HG03139 (cell line): ENCODE measurements around the gene FGD6.
"Not testable (repeated sequence)": the region's sequence is repeated elsewhere in the genome, so short reads cannot be mapped to it uniquely, and the experiment has no call there.

ENCODE experiments used
- ATAC-seq: cut with Tn5 transposase; IDR thresholded peaks from one replicate; pipeline ENCODE4 v1.9.1; 2021; ENCODE audit not compliant: unreplicated experiment

The FGD6 gene

DNA sequence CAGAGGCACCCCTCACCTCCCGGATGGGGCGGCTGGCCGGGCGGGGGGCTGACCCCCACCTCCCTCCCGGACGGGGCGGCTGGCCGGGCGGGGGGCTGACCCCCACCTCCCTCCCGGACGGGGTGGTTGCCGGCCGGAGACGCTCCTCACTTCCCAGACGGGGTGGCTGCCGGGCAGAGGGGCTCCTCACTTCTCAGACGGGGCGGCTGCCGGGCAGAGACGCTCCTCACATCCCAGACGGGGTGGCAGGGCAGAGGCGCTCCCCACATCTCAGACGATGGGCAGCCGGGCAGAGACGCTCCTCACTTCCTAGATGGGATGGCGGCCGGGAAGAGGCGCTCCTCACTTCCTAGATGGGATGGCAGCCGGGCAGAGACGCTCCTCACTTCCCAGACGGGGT, 18.4 kb upstream of the FGD6 start:
- ATAC-seq: not testable (repeated sequence)

DNA sequence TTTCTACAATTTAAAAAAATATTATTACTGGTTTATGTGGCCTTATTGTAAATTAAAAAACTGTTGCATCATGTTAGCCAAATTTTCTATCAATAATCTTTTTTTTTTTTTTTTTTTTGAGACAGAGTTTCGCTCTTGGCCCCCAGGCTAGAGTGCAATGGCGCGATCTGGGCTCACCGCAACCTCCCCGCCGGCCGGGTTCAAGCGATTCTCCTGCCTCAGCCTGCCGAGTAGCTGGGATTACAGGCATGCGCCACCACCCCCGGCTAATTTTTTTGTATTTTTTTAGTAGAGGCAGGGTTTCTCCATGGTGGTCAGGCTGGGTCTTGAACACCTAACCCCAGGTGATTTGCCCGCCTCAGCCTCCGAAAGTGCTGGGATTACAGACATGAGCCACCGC, 16.9 kb upstream of the FGD6 start:
- not testable (repeated sequence) for ATAC-seq

DNA sequence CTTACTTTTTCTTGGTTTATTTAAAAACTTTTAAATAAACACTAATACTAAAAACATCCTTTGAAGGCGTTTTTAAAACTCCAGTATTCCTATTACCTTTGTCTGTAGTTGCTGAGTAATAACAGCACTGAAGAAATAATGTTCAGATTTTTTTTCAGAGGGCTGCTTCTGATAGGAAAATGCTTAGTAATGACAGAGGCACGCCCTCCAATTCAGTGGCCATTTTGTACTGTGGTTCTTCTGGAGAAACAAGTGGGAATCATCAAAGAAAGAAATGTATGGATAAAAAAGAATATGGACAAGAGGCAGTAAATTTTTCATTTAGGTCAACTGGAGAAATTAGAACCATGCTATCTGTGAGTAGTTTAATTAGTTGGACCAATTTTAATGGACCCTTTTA, 13.9 kb upstream of the FGD6 start:
- ATAC-seq: no peak

DNA sequence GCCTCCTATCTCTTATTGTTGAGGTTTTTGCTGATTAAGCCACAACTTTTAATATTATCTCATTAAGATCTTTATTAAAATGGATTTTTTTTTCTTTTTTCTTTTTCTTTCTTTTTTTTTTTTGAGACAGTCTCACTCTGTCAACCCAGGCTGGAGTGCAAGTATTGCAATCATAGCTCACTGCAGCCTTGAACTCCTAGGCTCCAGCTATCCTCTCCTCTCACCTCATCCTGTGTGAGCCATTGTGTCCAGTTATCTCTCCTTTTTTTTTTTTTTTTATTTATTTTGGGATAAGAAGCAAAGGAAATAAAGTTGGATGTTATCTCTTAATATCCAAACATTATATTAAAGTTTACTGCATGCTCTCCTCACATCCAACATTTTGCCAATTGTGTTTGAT, 13.0 kb upstream of the FGD6 start:
- no peak for ATAC-seq

- ATAC-seq: no peak
Observed at GRCh38 chr12:95229636-95230035, 12.4 kb upstream of the FGD6 start.

GRCh38 chr12:95228617-95229016, 11.3 kb upstream of the FGD6 start:
- ATAC-seq: no peak

DNA sequence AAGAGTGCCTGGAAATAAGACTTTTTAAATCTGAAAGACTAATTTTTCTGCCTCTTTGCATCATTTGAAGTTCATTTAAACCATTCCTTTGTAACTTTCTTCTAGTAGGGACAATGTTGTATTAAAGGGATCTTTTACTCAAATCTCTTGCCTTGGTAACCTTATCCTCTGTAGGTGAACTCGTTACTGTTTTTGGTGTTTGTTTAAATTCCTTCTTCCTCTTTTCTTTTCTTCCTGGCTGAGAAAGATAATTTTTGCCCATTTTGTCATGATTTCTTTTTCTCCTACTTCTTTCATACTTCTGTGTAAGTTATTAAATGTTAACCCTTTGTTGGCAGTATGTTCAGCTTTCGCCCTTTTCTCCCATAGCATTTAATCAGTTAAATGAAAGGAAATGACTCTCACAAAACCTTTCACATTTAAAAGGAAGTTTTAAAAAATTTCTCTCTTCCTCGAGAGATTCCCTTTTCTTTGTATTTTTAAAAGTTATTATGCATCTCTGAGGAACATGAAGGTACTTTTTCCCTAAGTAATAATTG, 10.6 kb upstream of the FGD6 start:
- no peak for ATAC-seq

DNA sequence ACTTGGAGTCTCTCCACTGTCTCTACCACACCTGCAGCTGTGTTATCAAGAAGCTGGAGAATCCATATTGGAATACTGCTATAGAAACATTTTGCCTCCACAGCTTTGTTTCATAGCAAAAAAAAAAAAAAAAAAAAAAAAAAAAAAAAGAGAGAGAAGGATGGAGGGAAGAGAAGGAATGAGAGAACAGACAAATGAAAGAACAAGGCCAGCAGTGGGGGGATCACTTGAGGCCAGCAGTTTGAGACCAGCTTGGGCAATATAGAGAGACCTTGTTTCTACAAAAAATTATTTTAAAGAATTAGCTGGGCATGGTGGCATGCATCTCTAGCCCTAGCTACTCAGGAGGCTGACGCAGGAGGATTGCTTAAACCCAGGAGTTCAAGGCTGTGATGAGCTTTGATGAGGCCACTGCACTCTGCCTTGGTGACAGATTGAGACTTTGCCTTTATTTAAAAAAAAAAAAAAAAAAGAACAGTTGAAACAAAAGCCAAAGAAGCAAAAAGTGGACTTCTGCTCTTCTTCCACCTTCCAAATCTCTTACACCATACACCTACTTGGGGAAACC, 8.5 kb upstream of the FGD6 start:
- ATAC-seq: no peak

- ATAC-seq: no peak
Observed at GRCh38 chr12:95224202-95225170, 7.2 kb upstream of the FGD6 start.

DNA sequence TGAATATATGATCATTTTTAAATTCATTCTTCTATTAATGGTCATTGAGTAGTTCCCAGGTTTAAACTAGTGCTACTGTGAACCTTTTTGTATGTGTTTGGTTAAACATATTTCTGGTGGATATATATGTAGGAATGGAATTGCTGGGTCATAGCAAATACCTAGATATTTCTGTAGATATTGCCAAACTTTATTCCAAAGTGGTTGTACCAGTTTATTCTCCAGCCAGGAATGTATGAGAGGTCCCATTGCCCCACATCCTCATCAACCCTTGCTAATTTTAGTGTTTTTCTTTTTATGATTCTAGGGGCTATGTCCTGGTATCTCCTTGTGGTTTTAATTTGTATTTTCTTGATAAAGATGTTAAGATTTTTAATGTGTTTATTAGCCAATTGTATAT, 3.5 kb upstream of the FGD6 start:
- no peak for ATAC-seq

- ATAC-seq: no peak
Observed at GRCh38 chr12:95220190-95220589, 2.9 kb upstream of the FGD6 start.

GRCh38 chr12:95218150-95219133, 1.2 kb upstream of the FGD6 start:
- ATAC-seq: no peak

- no peak for ATAC-seq
Observed at GRCh38 chr12:95216711-95217376, 423 bp downstream of the FGD6 start.

DNA sequence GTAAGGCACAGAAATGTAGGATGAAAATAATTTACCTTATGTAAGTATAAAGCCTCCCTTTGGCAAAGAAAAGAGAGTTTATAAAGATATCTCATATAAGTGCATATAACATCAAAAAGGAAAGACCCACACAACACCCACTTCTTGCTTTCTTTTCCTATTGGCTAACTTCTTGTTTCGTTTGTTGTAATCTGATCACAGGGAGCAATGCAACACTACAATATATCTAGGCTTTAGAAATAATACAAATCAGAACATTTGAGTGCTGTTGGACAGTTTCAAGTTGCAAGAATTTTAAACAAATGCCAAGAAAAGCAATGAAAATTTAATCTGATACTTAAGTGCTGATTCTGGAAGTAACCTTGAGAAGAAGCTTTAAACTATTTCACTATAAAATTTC, 1.3 kb downstream of the FGD6 start:
- ATAC-seq: no peak

GRCh38 chr12:95214466-95214865, 2.8 kb downstream of the FGD6 start:
- ATAC-seq: no peak

GRCh38 chr12:95213928-95214327, 3.3 kb downstream of the FGD6 start:
- no peak for ATAC-seq

- ATAC-seq: no peak
Observed at GRCh38 chr12:95213119-95213518, 4.1 kb downstream of the FGD6 start.

- no peak for ATAC-seq
Observed at GRCh38 chr12:95212586-95212985, 4.7 kb downstream of the FGD6 start.

- ATAC-seq: no peak
Observed at GRCh38 chr12:95208678-95209077, 8.6 kb downstream of the FGD6 start.

GRCh38 chr12:95207407-95207806, 9.9 kb downstream of the FGD6 start:
- no peak for ATAC-seq

DNA sequence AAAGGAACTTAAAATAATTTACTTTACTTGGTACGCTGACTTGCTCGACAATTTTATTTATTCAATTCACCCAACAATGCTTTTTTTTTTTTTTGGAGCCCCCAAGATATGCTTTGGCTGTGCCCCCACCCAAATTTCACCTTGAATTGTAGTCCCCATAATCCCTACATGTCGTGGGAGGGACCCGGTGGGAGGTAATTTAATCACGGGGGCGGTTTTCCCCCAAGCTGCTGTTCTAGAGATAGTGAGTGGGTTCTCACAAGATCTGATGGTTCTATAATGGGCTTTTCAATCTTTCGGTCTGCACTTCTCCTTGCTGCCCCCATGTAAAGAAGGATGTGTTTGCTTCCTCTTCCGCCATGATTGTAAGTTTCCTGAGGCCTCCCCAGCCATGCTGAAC, 10.4 kb downstream of the FGD6 start:
- no peak for ATAC-seq
